GM18505 (cell line): ENCODE data around the gene AMPD3.
A peak's percentile ranks its signal among the peaks of the same experiment; 100 is the strongest.

Source experiments
- ATAC-seq: cut with Tn5 transposase; IDR thresholded peaks from one replicate; pipeline ENCODE4 v1.9.1; 2021; ENCODE audit not compliant: unreplicated experiment
- POLR2A ChIP-seq: IDR thresholded peaks from 4 replicates; pipeline ENCODE4 v1.6.1; 2011; ENCODE audit warnings: borderline replicate concordance; ENCODE audit not compliant: insufficient read depth, insufficient read length; ENCODE audit errors: extremely low read depth

Gene AMPD3

GRCh38 chr11:10518891-10519290, 63.8 kb downstream of the AMPD3 start:
- no peak for TF ChIP-seq POLR2A
- no peak for ATAC-seq

DNA sequence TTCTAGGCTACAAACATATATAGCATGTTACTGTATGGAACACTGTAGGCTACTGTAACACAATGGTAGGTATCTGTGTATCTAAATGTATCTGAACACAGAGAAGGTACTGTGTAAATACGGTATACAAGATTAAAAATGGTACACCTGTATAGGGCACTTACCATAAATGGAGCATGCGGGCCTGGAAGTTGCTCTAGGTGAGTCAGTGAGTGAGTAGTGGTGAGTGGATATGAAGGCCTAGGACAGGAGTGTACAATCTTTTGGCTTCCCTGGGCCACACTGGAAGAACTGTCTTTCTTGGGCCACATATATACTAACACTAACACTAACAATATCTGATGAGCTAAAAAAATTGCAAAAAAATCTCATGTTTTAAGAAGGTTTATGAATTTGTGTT, 64.6 kb downstream of the AMPD3 start:
- no peak for TF ChIP-seq POLR2A

GRCh38 chr11:10520562-10520961, 65.5 kb downstream of the AMPD3 start:
- no peak for ATAC-seq
- no peak for TF ChIP-seq POLR2A

More for the DNA sequence above, 64.6 kb downstream of the AMPD3 start:
- ATAC-seq, result no peak

- TF ChIP-seq POLR2A, result no peak
- ATAC-seq, result no peak
Measured at GRCh38 chr11:10522276-10522675, 67.2 kb downstream of the AMPD3 start.

GRCh38 chr11:10522921-10523320, 67.9 kb downstream of the AMPD3 start:
- TF ChIP-seq POLR2A, result no peak
- no peak for ATAC-seq

DNA sequence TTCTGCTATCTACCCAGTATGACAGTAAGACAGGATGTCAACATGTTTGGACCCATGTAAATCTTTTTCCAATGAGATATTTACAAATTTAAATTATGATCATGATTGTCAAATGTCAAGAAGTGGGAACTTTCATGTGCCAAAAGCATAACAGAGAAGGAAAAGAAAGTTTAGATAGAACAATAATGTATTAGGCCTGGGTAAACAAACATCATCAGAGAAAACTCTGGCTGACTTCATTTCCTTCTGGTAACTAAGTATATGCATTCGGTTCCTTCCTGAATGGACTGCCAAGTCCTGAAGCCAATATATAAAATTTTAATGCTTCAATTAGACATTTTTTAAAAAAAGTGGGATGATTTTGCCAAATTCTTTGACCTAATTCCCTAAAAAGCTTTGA, 69.4 kb downstream of the AMPD3 start:
- ATAC-seq, result no peak
- TF ChIP-seq POLR2A, result no peak

GRCh38 chr11:10526974-10527918, 72.2 kb downstream of the AMPD3 start:
- no peak for TF ChIP-seq POLR2A
- ATAC-seq, result no peak

- ATAC-seq, result no peak
Measured at GRCh38 chr11:10528121-10528520, 73.1 kb downstream of the AMPD3 start.

DNA sequence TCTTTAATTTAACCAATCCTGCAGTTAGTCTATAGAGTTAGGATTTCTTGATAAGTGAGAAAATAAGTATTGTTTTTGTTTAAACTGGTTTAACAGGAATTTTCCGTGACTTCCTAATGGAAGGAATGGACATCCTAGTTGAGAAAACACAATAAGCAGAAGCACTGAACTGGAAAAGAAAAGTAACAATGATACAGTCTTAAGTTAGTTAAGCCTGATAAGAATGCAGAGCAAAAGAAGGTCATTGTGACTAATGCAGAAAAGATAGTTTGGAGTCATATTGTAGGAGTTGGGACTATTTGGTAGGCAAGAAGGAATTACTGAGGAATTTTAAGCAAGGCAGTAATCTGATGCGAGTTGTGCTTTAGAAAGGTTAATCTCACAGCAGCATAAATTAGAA, 74.2 kb downstream of the AMPD3 start:
- no peak for ATAC-seq
- no peak for TF ChIP-seq POLR2A

More at GRCh38 chr11:10528121-10528520, 73.1 kb downstream of the AMPD3 start:
- TF ChIP-seq POLR2A, result no peak

GRCh38 chr11:10532526-10532925, 77.5 kb downstream of the AMPD3 start:
- no peak for TF ChIP-seq POLR2A
- ATAC-seq, result no peak

DNA sequence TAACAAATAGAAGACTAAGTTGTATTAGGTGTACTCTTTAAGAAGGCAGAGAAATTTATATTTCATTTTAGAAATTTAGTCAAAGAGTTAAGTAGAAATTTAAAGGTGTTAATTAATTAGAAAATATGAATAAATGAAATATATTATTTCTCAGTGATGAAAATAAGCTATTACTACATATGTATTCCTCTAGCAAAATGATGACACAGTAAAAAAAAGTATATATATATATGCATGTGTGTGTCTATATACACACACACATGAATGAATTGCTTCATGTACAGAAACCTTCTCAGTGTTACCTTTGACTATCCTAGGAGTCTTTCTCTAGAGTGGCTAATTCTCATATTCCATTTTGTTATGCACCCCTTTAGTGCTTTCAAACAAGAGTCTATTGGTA, 78.3 kb downstream of the AMPD3 start:
- no peak for ATAC-seq
- no peak for TF ChIP-seq POLR2A

DNA sequence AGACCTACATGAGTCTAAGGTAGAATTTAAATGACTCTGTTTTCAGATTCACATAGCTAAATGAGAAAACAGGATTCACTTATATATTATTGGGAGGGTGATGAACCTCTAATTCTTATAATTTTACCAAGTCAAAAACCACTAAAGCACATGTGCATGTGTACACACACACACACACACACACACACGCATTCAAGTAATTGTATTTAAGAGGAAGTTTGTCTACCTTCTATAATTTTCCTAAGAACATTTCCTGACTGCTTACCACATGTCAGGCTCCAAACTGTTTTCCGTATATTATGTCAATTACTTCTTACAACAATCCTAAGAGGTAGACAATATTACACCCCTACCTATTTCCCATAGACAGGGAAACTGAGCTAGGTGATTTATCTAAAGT, 79.3 kb downstream of the AMPD3 start:
- no peak for ATAC-seq
- no peak for TF ChIP-seq POLR2A

- no peak for TF ChIP-seq POLR2A
- ATAC-seq, result no peak
Measured at GRCh38 chr11:10537600-10537999, 82.5 kb downstream of the AMPD3 start.

DNA sequence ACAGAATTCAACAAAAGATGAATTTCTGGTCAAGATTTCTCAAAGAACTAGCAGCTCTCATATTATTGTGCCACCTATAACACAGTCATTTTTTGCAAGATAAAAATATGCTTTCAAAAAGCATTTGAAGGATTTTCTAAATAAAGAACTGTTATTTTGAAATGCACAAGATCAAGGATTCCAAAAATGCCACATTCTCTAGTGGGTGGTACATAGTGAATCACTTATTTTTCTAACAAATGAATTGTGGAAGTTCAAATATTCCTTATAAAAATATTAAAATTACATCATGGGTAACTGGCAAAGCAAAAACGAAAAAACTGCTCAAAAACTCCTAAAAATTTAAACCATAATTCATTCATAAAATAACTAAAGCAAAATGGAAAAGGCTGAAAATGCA, 83.9 kb downstream of the AMPD3 start:
- no peak for ATAC-seq
- TF ChIP-seq POLR2A, result no peak

- no peak for ATAC-seq
- no peak for TF ChIP-seq POLR2A
Measured at GRCh38 chr11:10539339-10539738, 84.3 kb downstream of the AMPD3 start.

DNA sequence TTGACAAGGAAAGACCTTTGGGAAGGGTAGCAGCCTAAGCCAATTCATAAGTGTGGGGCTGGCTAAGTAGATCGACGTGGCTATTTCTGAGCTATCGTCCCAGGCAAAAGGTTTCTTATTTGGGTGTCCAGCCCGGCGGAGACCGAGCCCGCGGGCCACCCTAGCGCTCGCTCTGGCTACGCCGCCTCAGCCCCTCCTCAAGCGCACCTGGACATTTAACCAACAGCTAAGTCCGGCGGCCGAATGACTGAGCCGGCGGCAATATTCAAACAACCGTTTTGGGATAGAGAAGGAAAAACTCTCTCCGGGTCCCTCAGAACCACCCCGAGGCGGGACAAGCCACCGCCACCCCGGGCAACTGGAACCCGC, 85.5 kb downstream of the AMPD3 start:
- no peak for TF ChIP-seq POLR2A
- ATAC-seq, result peak; percentile 16
